ENCODE measurements around the gene ITPR2.
"Not testable (repeated sequence)": the region's sequence is repeated elsewhere in the genome, so short reads cannot be mapped to it uniquely, and the experiment has no call there.

- not testable (repeated sequence) for TF ChIP-seq CTCF (conservative IDR thresholded peaks at IDR 0.05; ENCODE audit: low read length); EZH2phosphoT487 (IDR thresholded peaks at IDR 0.05; ENCODE audit: borderline replicate concordance)
Observed at GRCh38 chr12:26755362-26755761, 77.6 kb downstream of the ITPR2 start.

Measured in Loucy (cell line).